ENCODE data around the gene SYNPR. TPM values are rescaled to one million over a fixed set of nuclear protein-coding genes. Genes with fewer than 3 reads are reported as not detected.

The SYNPR gene
- total RNA-seq, 1 experiment from 2014 or later: 0.17 TPM

DNA sequence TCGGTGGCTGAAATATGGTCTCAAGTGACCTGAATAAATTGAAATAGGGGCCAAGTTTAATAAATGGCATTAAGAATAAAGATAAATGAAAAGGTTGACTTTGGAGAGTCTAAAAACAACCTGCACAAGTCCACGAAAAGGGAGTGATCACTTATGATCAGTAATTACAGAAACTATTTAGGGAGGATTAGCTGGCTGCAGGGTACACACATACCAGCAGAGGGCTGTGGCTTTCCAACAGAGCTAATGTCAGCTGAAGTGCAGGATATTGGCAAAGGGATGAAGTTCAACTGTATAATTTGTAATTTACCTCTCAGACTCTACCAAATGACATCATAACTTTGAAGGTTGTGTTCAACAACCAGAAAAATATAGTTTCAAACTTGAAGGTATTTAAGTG, 86.8 kb downstream of the SYNPR start:
- no peaks in the 10 kb centered on the region for H3K79me2 ChIP-seq (ENCODE audit: insufficient read depth, low read length)
- no peaks in the 10 kb centered on the region for H3K23me2 ChIP-seq (ENCODE audit: insufficient read length, low read depth, low read length, poor library complexity, severe bottlenecking)
- no peak overlapping the region for H2BK5ac ChIP-seq (ENCODE audit: insufficient read length, low read length)
- Mint-ChIP-seq H3K9me3 (peaks cover 0 to 2% of the 10 kb centered on the region in 2 experiments; a peak in 2 of 5 replicates), H3K4me3 (no peak overlapping the region), H3K4me1 (peaks cover 3 to 14% of the 10 kb centered on the region in 2 experiments; a peak in 3 of 4 replicates), H3K27ac (no peak overlapping the region), H3K27me3 (ENCODE audit: low read depth) (no peaks in the 10 kb centered on the region), H3K36me3 (ENCODE audit: insufficient read depth in 1 of 3, low read depth in 3 of 3) (no peaks in the 10 kb centered on the region)
- no peak overlapping the region for H3K56ac ChIP-seq (ENCODE audit: insufficient read length, low read depth, low read length)
- H4K8ac ChIP-seq (replicated peaks; ENCODE audit: insufficient read length, low read depth, low read length): no peak overlapping the region
- no peak overlapping the region for H3K4me2 ChIP-seq (ENCODE audit: insufficient read depth, insufficient read length, low read length)
- no peak overlapping the region for H3K18ac ChIP-seq (ENCODE audit: insufficient read length, low read depth, low read length)
- H3K9ac ChIP-seq (ENCODE audit: extremely low read depth, insufficient read length, low read length): no peak overlapping the region
- no peak overlapping the region for H2AFZ ChIP-seq (ENCODE audit: low read length)
- H2BK20ac ChIP-seq (ENCODE audit: low read depth, low read length, poor library complexity, severe bottlenecking): no peak overlapping the region
- no peak overlapping the region for H4K5ac ChIP-seq (ENCODE audit: insufficient read length, low read depth, low read length)
- no peak overlapping the region for H4K91ac ChIP-seq (ENCODE audit: insufficient read length, low read depth, low read length)
- no peaks in the 10 kb centered on the region for H3K79me1 ChIP-seq (ENCODE audit: insufficient read depth, low read depth, low read length, poor library complexity, severe bottlenecking)
- no peak overlapping the region for H2BK12ac ChIP-seq (ENCODE audit: insufficient read length, low read depth, low read length)
- no peak overlapping the region for H2AK5ac ChIP-seq (ENCODE audit: insufficient read length, low read length)
- H2BK120ac ChIP-seq (ENCODE audit: low read depth, low read length, poor library complexity, severe bottlenecking): no peak overlapping the region
- DNase-seq: no peak
- no peak overlapping the region for H3T11ph ChIP-seq (ENCODE audit: low read length)
- H4K20me1 ChIP-seq (ENCODE audit: control insufficient read depth, insufficient read depth, insufficient read length): no peaks in the 10 kb centered on the region
- H3K9me3 ChIP-seq (ENCODE audit: control insufficient read depth, low read depth, low read length): no peaks in the 10 kb centered on the region
- TF ChIP-seq CTCF (conservative IDR thresholded peaks at IDR 0.05): peak; percentile 82
- H3K27me3 ChIP-seq (ENCODE audit: insufficient read depth, low read length): no peaks in the 10 kb centered on the region
- no peak overlapping the region for H3K23ac ChIP-seq (ENCODE audit: insufficient read length, low read depth, low read length)
- no peak overlapping the region for H3K14ac ChIP-seq (ENCODE audit: insufficient read depth, low read length)
- no peak overlapping the region for H3K4ac ChIP-seq (ENCODE audit: low read depth, low read length)
- no peaks in the 10 kb centered on the region for H3K4me1 ChIP-seq (ENCODE audit: insufficient read depth, low read length)
- H2BK15ac ChIP-seq (ENCODE audit: low read depth, low read length): no peak overlapping the region
- no CpG with 5 or more reads among the region's 2 CpGs for WGBS (ENCODE audit: extremely low coverage, insufficient read length, low lambda C conversion rate)
- H3K27ac ChIP-seq (ENCODE audit: insufficient read length, low read depth, low read length): no peak overlapping the region

All from H9 (cell line).